GM18502 (cell line): ENCODE results near the gene PPP1CB.

Experiments
- ATAC-seq: cut with Tn5 transposase; IDR thresholded peaks from one replicate; pipeline ENCODE4 v1.9.1; 2021; ENCODE audit warnings: mild to moderate bottlenecking; ENCODE audit not compliant: unreplicated experiment, poor library complexity

Gene PPP1CB

DNA sequence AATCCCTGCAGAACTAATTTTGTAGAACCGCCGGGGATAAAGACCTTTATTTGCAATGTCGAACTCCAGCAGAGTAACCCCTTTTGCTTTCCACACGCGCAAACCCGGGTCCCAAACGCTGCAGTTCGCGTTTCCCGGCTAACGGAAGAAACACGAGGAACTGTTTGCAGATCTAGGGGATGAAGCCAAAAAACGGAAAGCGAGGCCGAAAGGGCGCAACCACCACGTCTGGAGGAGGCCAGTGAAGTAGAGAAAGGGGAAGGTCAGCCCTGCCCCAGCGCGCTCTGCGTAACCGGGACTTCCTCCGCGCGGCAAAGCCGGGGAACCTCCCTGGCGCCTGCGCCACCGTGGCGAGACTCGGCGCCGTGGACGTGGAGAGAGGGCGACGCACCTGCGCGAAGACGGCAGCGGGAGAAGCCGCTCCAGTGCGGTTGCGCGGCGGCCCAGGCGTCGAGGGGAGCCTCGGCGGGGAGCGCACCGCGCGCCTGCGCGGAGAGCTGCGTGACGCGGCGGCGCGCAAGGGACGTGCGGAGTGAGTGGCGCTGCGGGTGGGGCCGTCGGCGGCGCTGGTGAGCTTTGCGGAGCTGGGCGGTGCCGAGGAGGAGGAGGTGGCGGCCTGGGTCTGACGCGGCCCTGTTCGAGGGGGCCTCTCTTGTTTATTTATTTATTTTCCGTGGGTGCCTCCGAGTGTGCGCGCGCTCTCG is at the start of gene PPP1CB:
Gene PPP1CB (plus strand): TSS at position 579 of the 704 bp plus-strand sequence. CDS start 295 bp downstream, outside the sequence.
- ATAC-seq: peak; percentile 84

DNA sequence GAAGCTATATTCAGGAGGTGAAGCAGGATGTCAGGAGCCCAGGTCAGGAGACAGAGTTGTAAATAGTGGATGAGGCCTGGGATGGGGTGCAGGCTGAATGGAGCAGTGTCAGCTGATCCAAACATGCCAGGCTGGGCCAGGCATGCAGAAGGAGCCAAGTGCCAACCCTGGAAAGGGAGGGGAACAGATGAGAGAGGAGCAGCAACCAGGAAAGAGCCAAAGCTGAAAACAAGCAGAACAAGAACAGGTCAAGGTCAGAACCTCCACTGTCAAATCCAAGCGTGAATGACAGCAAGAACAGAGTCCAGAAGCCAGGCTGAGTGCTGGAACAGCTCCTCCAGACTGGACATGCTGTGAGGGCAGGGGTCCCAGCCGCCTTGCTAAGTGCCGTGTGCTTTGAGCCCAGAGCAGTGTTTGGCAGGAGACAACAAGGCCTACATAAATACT is 49.2 kb upstream of the PPP1CB start:
- no peak for ATAC-seq

GRCh38 chr2:28702878-28703277 is 48.8 kb upstream of the PPP1CB start:
- ATAC-seq: no peak

- no peak for ATAC-seq
Observed at GRCh38 chr2:28704621-28705020, 47.0 kb upstream of the PPP1CB start.

GRCh38 chr2:28705751-28706440 is 45.7 kb upstream of the PPP1CB start:
- no peak for ATAC-seq

- no peak for ATAC-seq
Observed at GRCh38 chr2:28707592-28707991, 44.0 kb upstream of the PPP1CB start.

- no peak for ATAC-seq
Observed at GRCh38 chr2:28709101-28709500, 42.5 kb upstream of the PPP1CB start.

DNA sequence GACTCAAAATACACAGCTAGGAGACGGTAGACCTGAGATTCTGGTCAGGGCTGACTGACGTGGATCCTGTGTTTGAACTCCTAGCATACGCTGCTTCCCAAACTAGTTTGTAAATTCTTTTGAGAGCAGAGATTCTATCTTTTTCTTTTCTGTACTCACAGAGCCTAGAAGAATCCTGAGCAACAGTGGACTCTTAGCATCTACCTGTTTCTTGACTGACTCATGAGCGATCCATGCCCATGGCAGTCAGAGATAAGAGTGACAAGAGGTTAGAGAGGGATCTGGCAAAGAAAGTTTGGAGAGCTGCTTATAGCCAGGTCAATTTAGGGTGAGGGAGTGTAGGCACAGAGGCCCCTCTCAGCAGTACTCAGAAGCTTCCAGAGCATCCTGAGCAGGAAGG is 41.1 kb upstream of the PPP1CB start:
- ATAC-seq: no peak

GRCh38 chr2:28713577-28714298 is 37.9 kb upstream of the PPP1CB start:
- ATAC-seq: no peak

DNA sequence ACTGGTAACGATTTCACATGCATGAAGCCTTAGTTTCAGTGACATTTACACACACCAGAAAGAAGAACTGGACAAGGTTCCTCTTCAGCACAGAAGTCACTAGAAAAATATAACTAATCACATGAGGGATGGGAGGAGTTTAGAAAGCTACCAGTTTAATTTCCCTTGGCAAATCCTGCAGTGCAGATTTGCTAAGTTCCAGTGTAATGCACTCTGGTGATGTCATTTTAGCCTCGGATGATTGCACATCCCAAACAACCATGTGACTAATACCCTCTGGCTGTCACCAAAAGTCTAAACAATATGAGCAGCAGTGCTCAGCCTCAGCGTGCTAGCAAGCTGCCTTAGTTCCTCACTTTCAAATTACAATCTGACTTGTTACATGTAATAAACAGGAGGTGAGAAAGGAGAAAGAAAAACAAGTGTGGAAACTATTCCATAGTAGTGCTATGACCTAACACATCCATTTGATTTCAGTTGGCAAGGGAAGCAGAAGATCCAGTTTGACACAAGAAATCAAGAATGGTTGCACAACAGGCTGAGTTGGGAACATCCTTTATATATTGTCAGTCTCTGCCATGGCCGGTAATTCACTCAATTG is 35.3 kb upstream of the PPP1CB start:
- ATAC-seq: peak; percentile 48

- no peak for ATAC-seq
Observed at GRCh38 chr2:28717339-28717758, 34.3 kb upstream of the PPP1CB start.

DNA sequence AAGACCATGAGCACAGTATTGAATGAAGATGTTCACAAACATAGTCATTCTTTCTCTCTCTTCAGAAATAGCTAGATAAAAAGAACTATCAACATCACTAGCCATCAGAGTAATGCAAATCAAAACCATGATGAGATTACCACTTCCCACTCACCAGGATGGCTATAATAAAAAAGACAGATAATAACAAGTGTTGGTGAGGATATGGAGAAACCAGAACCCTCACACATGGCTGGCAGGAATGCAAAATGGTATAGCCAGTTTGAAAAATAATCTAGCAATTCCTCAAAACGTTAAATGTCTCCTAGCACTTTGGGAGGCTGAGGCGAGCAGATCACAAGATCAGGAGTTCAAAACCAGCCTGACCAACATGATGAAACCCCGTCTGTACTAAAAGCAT is 31.3 kb upstream of the PPP1CB start:
- ATAC-seq: no peak

GRCh38 chr2:28721601-28722191 is 29.9 kb upstream of the PPP1CB start:
- no peak for ATAC-seq

DNA sequence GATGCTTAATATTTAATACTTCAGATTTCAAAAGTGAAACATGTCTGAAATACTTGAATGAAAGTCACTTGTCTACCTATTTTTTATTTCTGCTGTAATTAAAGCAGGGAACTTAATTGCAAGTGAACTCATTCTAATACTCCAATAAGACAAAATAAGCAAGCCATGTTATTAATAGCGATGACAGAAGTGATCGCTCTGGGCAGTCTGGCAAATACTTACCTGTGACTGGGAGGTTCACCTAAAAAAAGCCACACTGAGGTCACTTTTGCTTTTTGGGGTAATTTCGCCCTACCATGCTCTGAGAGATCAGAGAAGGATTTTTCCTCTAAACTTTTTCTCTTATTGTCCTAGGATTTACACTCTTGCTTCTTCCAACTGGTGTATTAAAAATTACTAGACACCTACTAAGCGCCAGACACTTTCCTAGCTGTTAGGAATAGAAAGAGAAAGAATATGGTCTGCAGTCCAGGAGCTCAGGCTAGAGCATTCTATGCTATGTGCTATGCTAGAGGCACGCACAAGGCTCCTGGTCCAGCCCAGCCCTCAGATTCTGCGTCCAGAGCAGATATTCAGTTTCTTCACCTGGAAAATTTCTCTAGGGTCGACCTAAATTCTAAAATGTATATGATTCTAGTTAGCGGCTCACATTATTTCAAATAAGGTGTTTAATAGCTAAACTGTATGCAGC is 26.5 kb upstream of the PPP1CB start:
- ATAC-seq: no peak

DNA sequence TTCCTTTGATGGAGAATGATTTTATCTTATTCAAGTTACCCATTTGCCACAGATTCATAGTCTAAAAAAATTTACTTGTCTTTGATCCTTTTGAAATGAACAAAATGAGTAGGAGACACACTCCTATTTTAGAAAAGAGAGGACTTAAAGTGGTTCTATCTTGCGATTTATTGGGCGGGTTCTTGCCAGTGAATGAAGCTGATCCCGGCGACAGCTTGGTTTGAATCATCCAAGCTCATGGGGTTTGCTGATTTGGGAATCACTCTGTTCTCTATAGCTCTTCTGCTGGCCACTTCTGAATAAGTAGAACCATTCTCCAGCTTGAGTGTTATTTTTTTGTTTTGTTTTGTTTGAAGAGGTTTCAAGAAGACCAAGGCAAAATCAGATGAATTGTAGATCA is 25.5 kb upstream of the PPP1CB start:
- ATAC-seq: no peak

DNA sequence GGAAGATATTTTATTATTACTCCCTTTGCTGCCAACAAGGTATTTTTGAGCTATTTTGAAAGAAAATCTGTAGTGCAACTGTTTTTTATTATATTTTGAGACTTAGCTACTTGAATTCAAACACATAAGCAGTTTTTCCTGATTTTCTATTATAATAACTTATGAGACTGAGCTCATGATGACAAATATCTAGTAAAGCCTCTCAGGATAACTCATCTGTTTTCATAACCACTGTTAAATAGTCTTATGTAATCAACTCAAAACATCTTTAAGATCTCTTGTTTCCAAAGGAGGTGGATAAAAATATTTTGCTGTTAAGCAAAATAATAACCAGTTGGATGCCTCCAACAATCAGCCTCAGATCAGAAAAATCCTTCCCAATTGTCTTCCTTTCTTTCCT is 21.9 kb upstream of the PPP1CB start:
- ATAC-seq: no peak

DNA sequence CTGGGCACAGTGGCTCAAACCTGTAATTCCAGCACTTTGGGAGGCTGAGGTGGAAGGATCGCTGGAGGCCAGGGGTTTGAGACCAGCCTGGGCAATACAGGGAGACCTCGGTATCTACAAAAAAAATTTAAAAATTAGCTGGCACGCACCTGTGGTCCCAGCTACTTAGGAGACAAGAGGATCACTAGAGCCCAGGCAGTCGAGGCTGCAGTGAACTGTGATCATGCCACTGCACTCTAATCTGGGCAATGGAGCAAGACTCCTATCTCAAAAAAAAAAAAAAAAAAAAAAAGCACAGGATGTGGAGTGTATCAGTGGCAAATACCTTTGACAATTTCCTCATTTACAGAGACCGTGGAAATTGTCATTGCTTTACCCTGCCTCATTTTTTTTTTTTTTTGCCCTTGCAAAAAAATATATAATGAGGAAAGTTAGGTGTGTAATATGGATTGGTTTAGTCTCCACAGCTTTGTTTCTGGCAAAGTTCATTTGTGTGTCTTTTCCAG is 20.9 kb upstream of the PPP1CB start:
- no peak for ATAC-seq

DNA sequence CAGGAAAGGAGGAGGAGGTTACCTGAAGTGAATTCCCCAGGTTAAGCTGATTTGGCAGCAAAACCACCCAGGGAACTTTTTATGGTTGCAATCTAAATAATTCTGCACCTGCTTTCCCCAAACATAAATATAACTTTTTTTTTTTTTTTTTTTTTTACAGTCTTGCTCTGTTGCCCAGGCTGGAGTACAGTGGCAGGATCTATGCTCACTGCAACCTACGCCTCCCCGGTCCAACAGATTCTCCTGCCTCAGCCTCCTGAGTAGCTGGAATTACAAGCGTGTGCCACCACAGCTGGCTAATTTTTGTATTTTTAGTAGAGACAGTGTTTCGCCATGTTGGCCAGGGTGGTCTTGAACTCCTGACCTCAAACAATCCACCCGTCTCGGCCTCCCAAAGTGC is 16.1 kb upstream of the PPP1CB start:
- no peak for ATAC-seq

DNA sequence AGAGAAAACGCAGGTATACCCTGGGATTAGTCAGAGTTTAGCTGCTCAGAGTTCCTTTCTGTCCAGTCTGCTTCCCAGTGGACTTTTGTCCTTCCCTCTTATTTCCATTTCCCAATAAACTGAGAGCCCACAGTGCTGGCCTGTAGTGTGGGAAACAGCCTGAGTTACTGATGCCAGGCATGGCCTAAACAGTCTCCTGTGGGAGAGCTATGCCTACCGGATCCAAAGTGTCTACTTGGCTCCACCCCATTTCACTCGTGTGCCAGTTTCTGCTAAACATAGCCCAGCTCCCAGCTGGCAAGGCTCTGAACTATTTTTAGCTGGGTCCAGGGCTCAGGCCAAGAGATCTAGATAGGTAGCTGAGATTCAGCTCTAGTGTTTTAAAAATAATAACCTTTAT is 15.6 kb upstream of the PPP1CB start:
- no peak for ATAC-seq

- ATAC-seq: no peak
Observed at GRCh38 chr2:28737655-28738054, 14.0 kb upstream of the PPP1CB start.
